OCI-LY1 (cell line): ENCODE results near the gene SLC38A6.

Experiments used
- H2AFZ ChIP-seq: fragments of 200-600 bp; sonication (generic), shearing (Covaris generic); 2 replicates; pipeline ENCODE4 v1.6.0; 2014; ENCODE audit warnings: antibody characterized with exemption, mild to moderate bottlenecking, low read length
- H3F3A ChIP-seq: fragments of 200-600 bp; sonication (generic), shearing (Covaris generic); 2 replicates; pipeline ENCODE4 v1.6.0; 2014; ENCODE audit warnings: mild to moderate bottlenecking, antibody characterized with exemption, low read length, moderate library complexity; ENCODE audit not compliant: insufficient read depth
- H3K27ac ChIP-seq: fragments of 200-600 bp; sonication (generic); 2 replicates; pipeline ENCODE4 v1.5.1; 2014; ENCODE audit warnings: low read length, mixed run types, mild to moderate bottlenecking, low read depth; ENCODE audit not compliant: poor library complexity, severe bottlenecking
- H3K27me3 ChIP-seq: fragments of 200-600 bp; sonication (generic); 2 replicates; pipeline ENCODE4 v1.6.0; 2014; ENCODE audit warnings: antibody characterized with exemption, mild to moderate bottlenecking, low read length, moderate library complexity; ENCODE audit not compliant: insufficient read depth
- H3K36me3 ChIP-seq: fragments of 200-600 bp; sonication (generic); 2 replicates; pipeline ENCODE4 v1.6.1; 2014; ENCODE audit warnings: mild to moderate bottlenecking, antibody characterized with exemption, low read length, moderate library complexity, mixed read lengths; ENCODE audit not compliant: insufficient read depth
- H3K4me1 ChIP-seq: fragments of 200-600 bp; sonication (generic); 2 replicates; pipeline ENCODE4 v1.5.1; 2014; ENCODE audit warnings: mild to moderate bottlenecking, low read length, moderate library complexity; ENCODE audit not compliant: insufficient read depth, severe bottlenecking
- H3K4me2 ChIP-seq: fragments of 200-600 bp; sonication (generic), shearing (Covaris generic); 2 replicates; pipeline ENCODE4 v1.6.1; 2014; ENCODE audit warnings: low read length
- H3K4me3 ChIP-seq: fragments of 200-600 bp; sonication (generic); 2 replicates; pipeline ENCODE4 v1.5.1; 2014; ENCODE audit warnings: low read length, low read depth, mild to moderate bottlenecking, mixed read lengths; ENCODE audit not compliant: poor library complexity, severe bottlenecking
- H3K79me2 ChIP-seq: fragments of 200-600 bp; shearing (Covaris generic); 2 replicates; pipeline ENCODE4 v1.6.1; 2016; ENCODE audit warnings: mixed run types, low read length, mixed read lengths; ENCODE audit not compliant: insufficient read depth
- H3K9ac ChIP-seq: fragments of 200-600 bp; sonication (generic), shearing (Covaris generic); 2 replicates; pipeline ENCODE4 v1.6.1; 2014; ENCODE audit warnings: mild to moderate bottlenecking, low read length, mixed read lengths
- H3K9me2 ChIP-seq: fragments of 200-600 bp; sonication (generic), shearing (Covaris generic); 2 replicates; pipeline ENCODE4 v1.6.1; 2014; ENCODE audit warnings: low read depth, mild to moderate bottlenecking, low read length, mixed read lengths
- H3K9me3 ChIP-seq: fragments of 200-600 bp; shearing (Covaris generic); 2 replicates; pipeline ENCODE4 v1.6.1; 2014; ENCODE audit warnings: low read length, mixed read lengths
- H4K20me1 ChIP-seq: fragments of 200-600 bp; sonication (generic), shearing (Covaris generic); 2 replicates; pipeline ENCODE4 v1.6.0; 2016; ENCODE audit warnings: mild to moderate bottlenecking, low read length; ENCODE audit not compliant: insufficient read depth
- CTCF ChIP-seq: fragments of 200-600 bp; sonication (generic), shearing (Covaris generic); IDR thresholded peaks from 2 replicates; pipeline ENCODE4 v1.5.1; 2017; ENCODE audit warnings: mild to moderate bottlenecking, antibody characterized with exemption, low read length, moderate library complexity, mixed read lengths
- EZH2 ChIP-seq: fragments of 200-600 bp; sonication (generic), shearing (Covaris generic); IDR thresholded peaks from 2 replicates; pipeline ENCODE4 v1.8.0; 2017; ENCODE audit warnings: borderline replicate concordance, mixed run types, mild to moderate bottlenecking, antibody characterized with exemption, low read length, moderate library complexity, mixed read lengths

SLC38A6 gene

GRCh38 chr14:60956632-60957031, 24.4 kb upstream of the SLC38A6 start:
- Histone ChIP-seq H3K9ac (no peak overlapping the region), H3K4me1 (no peaks in the 10 kb centered on the region), H3K4me2 (no peak overlapping the region), H3K79me2 (no peaks in the 10 kb centered on the region), H3K4me3 (no peak overlapping the region), H3K36me3 (no peaks in the 10 kb centered on the region; the same call in 1 of the 2 replicates), H3K27ac (no peak overlapping the region), H3K9me2 (no peaks in the 10 kb centered on the region), H2AFZ (no peak overlapping the region), H3F3A (no peaks in the 10 kb centered on the region), H3K9me3 (peaks cover 9% of the 10 kb centered on the region; the same call in 1 of the 2 replicates), H4K20me1 (no peaks in the 10 kb centered on the region), H3K27me3 (no peaks in the 10 kb centered on the region)
- TF ChIP-seq EZH2 (no peak), CTCF (no peak)

- TF ChIP-seq EZH2 (no peak), CTCF (no peak)
- Histone ChIP-seq H3K9ac (no peak overlapping the region), H3F3A (no peaks in the 10 kb centered on the region), H3K27me3 (no peaks in the 10 kb centered on the region), H2AFZ (no peak overlapping the region), H3K9me3 (peaks cover 9% of the 10 kb centered on the region; the same call in 1 of the 2 replicates), H3K27ac (no peak overlapping the region), H3K4me2 (no peak overlapping the region), H3K36me3 (no peaks in the 10 kb centered on the region; the same call in 1 of the 2 replicates), H3K79me2 (no peaks in the 10 kb centered on the region), H3K9me2 (no peaks in the 10 kb centered on the region), H4K20me1 (no peaks in the 10 kb centered on the region), H3K4me1 (no peaks in the 10 kb centered on the region), H3K4me3 (no peak overlapping the region)
Observed at GRCh38 chr14:60958146-60958545, 22.9 kb upstream of the SLC38A6 start.

GRCh38 chr14:60963761-60964160, 17.3 kb upstream of the SLC38A6 start:
- Histone ChIP-seq H3K9me2 (no peaks in the 10 kb centered on the region), H3K9ac (no peak overlapping the region), H4K20me1 (no peaks in the 10 kb centered on the region), H2AFZ (no peak overlapping the region), H3K4me1 (peaks cover 11% of the 10 kb centered on the region), H3K79me2 (no peaks in the 10 kb centered on the region), H3K27ac (no peak overlapping the region), H3K36me3 (no peaks in the 10 kb centered on the region), H3K27me3 (no peaks in the 10 kb centered on the region), H3K4me3 (no peak overlapping the region), H3K4me2 (no peak overlapping the region), H3K9me3 (no peaks in the 10 kb centered on the region), H3F3A (no peaks in the 10 kb centered on the region)
- no peak for TF ChIP-seq CTCF
- no peak for TF ChIP-seq EZH2
